Esophagus squamous epithelium (tissue), 5 donors: ENCODE results near the gene SLC35F3. TPM values are rescaled to one million over a fixed set of nuclear protein-coding genes. Genes with fewer than 3 reads are reported as not detected.

Source experiments
- DNase-seq: peaks from one replicate; lab custom pipeline; 2025; lab: John Stamatoyannopoulos, UW
- H3K27ac ChIP-seq, 4 donors: fragments of 200-600 bp; sonication (generic); one replicate each; pipeline ENCODE4 v1.5.1; 2016 to 2019; ENCODE audit warnings: mild to moderate bottlenecking in 1 of 4
- H3K27me3 ChIP-seq, 4 donors: fragments of 200-600 bp; sonication (generic); 1 replicate in 3 of 4; 2 replicates in 1 of 4; pipeline versions ENCODE4 v1.5.1 to v1.6.0; 2017 to 2021; ENCODE audit warnings: antibody characterized with exemption in 1 of 4
- H3K36me3 ChIP-seq, 3 donors: fragments of 200-600 bp; sonication (generic); one replicate each; pipeline ENCODE4 v1.5.1; 2016 to 2019
- H3K4me1 ChIP-seq, 3 donors: fragments of 200-600 bp; sonication (generic); one replicate each; pipeline ENCODE4 v1.5.1; 2017 to 2019
- H3K4me3 ChIP-seq, 4 donors: fragments of 200-600 bp; sonication (generic); 1 replicate in 3 of 4; 2 replicates in 1 of 4; pipeline ENCODE4 v1.5.1; 2016 to 2019; ENCODE audit warnings: mild to moderate bottlenecking in 2 of 4, moderate library complexity in 1 of 4
- H3K9me3 ChIP-seq, 3 donors: fragments of 200-600 bp; sonication (generic); one replicate each; pipeline ENCODE4 v1.5.1; 2016 to 2019
- POLR2A ChIP-seq, 4 donors: fragments of 450-650 bp; IDR thresholded peaks; one replicate each; pipeline ENCODE4 v1.6.1; 2017; ENCODE audit warnings: antibody characterized with exemption in 4 of 4, mild to moderate bottlenecking in 4 of 4, moderate library complexity in 3 of 4
- WGBS, 2 donors: methylation state at CpG; one replicate each; pipeline ENCODE4 v1.1.5; 2018; 5-methylcytosine and 5-hydroxymethylcytosine counted together
- intact Hi-C: fragments of 100-400 bp; cut with DNase I; formaldehyde crosslinking; loops from one replicate; pipeline ENCODE4 v1.15.0; 2022
- total RNA-seq, 4 donors: library from RNA; depleted of rRNA; stranded (reverse); fragments of >200 nt; gene quantifications; one replicate each; pipeline ENCODE4 v1.1.0, GENCODE V29; 2016
- TF ChIP-seq, protein P1 (sequence below), 6 experiments: fragments of 450-650 bp in 4 of 6; fragments of 200-600 bp in 2 of 6; sonication (generic) in 2 of 6; IDR thresholded peaks; one replicate each; pipeline ENCODE4 v1.5.1; 2016 to 2019; ENCODE audit warnings: antibody characterized with exemption in 6 of 6, mild to moderate bottlenecking in 4 of 6, moderate library complexity in 4 of 6
- donor health status: DM: yes; HTN: yes; CAD: no.

Gene SLC35F3
- total RNA-seq, 4 donors from 2014 or later, result 0.13 to 0.99 (median 0.55) TPM

DNA sequence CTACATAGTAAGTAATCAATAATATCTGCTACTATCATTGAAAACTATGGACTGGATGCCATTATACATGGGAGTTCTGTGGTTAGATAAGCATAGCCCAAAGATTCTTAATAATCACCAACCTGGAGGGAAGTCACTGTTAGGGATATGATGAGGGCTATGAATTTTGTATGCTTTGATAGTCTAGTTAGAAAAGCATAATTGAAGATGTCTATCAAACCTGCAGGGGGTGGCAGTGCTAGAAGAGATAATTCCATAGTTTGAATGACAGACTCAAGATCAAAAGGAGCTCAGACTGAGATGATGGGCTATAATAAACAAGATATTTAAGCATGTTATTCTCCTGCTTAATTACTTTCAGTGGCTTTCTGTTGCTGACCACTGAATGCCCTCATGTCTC lies 453.4 kb downstream of the SLC35F3 start:
- no peaks in the 10 kb centered on the region for H3K4me1 ChIP-seq
- intact Hi-C loops, result no loop called here
- H3K9me3 ChIP-seq, result no peaks in the 10 kb centered on the region
- peak overlapping the region in 1 of 4 donors; percentile 55 for H3K4me3 ChIP-seq
- no peaks in the 10 kb centered on the region for H3K36me3 ChIP-seq
- no peak overlapping the region for H3K27ac ChIP-seq
- H3K27me3 ChIP-seq, result peaks cover 0 to 17% (median 0%) of the 10 kb centered on the region in 4 donors
- TF ChIP-seq, protein P1, sequence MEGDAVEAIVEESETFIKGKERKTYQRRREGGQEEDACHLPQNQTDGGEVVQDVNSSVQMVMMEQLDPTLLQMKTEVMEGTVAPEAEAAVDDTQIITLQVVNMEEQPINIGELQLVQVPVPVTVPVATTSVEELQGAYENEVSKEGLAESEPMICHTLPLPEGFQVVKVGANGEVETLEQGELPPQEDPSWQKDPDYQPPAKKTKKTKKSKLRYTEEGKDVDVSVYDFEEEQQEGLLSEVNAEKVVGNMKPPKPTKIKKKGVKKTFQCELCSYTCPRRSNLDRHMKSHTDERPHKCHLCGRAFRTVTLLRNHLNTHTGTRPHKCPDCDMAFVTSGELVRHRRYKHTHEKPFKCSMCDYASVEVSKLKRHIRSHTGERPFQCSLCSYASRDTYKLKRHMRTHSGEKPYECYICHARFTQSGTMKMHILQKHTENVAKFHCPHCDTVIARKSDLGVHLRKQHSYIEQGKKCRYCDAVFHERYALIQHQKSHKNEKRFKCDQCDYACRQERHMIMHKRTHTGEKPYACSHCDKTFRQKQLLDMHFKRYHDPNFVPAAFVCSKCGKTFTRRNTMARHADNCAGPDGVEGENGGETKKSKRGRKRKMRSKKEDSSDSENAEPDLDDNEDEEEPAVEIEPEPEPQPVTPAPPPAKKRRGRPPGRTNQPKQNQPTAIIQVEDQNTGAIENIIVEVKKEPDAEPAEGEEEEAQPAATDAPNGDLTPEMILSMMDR (IDR thresholded peaks at IDR 0.05), result no peak
- TF ChIP-seq POLR2A (IDR thresholded peaks at IDR 0.05), result no peak
- no peak for DNase-seq

DNA sequence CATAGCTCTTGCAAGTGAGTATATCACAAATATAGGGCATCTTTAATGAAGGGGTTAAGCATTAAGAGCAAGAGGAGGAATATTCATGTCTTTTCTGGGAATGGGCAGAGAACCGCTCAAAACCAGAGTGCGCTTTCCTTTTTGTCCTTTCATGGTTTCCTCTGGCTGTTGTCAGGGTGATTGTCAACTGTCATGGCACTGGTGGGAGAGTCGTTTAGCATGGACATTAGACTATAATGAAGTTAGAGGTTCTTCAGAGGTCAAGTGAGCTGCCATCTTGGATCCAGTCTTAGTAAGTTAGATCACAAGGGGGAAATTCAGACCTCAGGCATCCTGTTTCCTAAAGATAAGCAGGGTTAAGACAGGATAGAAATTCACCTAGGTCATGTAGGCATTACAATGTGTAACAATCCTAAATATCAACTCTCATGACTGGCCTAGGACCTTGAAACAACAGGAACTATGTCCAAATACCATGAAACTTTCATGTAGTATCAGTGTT lies 456.7 kb downstream of the SLC35F3 start:
- intact Hi-C loops, result no loop called here

DNA sequence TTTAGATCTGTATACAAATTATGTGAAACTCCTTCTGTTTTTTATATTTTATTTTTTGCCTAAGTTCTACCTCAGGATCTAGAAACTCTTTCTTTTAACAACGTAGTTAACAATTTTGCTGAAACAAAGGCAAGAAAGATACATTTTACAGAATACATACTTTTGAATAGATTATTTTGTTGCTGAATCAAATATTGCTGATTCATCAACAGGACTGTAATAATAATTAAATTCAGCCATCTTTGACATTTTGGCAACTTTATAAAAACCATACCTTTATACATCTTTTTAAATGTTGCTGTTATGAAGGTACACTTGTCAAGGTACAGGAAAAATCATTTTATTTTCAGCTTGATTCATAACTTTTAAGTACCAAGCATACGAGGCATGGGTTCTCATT lies 458.1 kb downstream of the SLC35F3 start:
- WGBS, 2 donors, result 58 to 60% methylated on average over 2 of the region's 2 CpGs
- Histone ChIP-seq H3K27ac (no peak overlapping the region), H3K27me3 (no peaks in the 10 kb centered on the region), H3K4me3 (no peak overlapping the region), H3K4me1 (no peaks in the 10 kb centered on the region), H3K9me3 (no peaks in the 10 kb centered on the region), H3K36me3 (no peaks in the 10 kb centered on the region)
- TF ChIP-seq, protein P1 (IDR thresholded peaks at IDR 0.05), result no peak
- no peak for TF ChIP-seq POLR2A (IDR thresholded peaks at IDR 0.05)
- DNase-seq, result no peak
- intact Hi-C loops, result no loop called here

More for the DNA sequence above, 456.7 kb downstream of the SLC35F3 start:
- 77 to 88% methylated on average over 3 of the region's 3 CpGs for WGBS, 2 donors
- no peaks in the 10 kb centered on the region for H3K36me3 ChIP-seq
- no peak for TF ChIP-seq POLR2A (IDR thresholded peaks at IDR 0.05)
- TF ChIP-seq, protein P1 (IDR thresholded peaks at IDR 0.05), result no peak
- H3K4me1 ChIP-seq, result no peaks in the 10 kb centered on the region
- H3K27ac ChIP-seq, result no peak overlapping the region
- H3K27me3 ChIP-seq, result peaks cover 0 to 3% (median 0%) of the 10 kb centered on the region in 4 donors
- no peak for DNase-seq
- no peaks in the 10 kb centered on the region for H3K9me3 ChIP-seq
- no peak overlapping the region for H3K4me3 ChIP-seq

DNA sequence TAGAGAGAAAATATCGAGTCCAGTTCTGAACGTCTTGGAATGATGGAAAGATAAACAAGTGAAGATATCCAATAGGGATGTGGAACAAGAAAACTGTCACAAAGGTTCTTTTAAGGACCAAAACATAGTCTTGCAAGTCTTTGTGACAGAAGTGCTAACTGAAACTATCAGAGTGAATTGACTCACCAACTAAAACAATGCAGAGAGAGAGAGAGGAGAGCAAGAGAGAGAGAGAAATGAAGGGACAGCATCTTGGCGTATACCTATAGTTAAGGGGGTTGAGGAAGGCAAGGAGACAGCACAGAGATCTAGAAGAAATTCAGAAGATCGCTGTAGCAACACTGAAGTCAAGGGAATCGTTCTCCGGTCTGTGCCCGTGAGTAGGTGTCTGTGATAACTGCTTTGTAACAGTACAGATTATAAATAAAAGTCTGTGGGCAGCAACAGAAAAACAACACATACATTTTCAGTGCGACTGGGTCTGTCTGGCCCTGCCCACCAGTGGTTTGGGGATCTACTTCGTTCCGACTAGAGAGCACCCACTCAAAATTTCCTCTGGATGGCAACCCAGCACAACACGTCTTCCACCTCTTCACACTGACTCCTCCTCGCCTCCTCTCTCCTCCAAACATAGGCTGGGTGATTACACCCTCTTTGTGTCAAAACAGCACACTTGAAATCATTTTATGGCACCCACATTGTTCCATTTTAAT lies 464.0 kb downstream of the SLC35F3 start:
- 78 to 79% methylated on average over 12 of the region's 12 CpGs for WGBS, 2 donors
- Histone ChIP-seq H3K36me3 (no peaks in the 10 kb centered on the region), H3K4me3 (no peak overlapping the region), H3K9me3 (no peaks in the 10 kb centered on the region), H3K27me3 (no peaks in the 10 kb centered on the region), H3K27ac (no peak overlapping the region), H3K4me1 (peaks cover 0 to 21% (median 6%) of the 10 kb centered on the region in 3 donors)
- intact Hi-C loops, result no loop called here
- no peak for DNase-seq
- no peak for TF ChIP-seq POLR2A (IDR thresholded peaks at IDR 0.05)
- TF ChIP-seq, protein P1 (IDR thresholded peaks at IDR 0.05), result no peak

DNA sequence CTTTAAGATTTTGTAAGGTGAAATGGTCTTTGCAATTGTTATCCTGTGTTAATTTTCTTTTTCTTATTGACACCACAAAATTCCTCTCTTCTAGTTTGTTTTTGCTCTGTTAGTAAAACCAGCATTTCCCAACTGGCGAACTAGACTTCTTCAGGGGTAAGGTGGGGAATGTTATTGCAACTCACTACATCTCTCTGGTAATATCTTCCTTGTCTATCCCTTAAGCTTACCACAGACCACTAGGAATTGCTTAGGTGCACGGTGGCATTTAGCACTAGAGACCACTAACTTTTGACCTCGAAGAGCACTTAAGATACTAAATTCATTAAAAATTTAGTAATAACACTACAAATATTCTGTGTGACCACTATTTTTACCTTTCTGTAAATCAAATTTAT lies 464.6 kb downstream of the SLC35F3 start:
- no peaks in the 10 kb centered on the region for H3K27me3 ChIP-seq
- 76 to 87% methylated on average over 3 of the region's 3 CpGs for WGBS, 2 donors
- DNase-seq, result no peak
- TF ChIP-seq POLR2A (IDR thresholded peaks at IDR 0.05), result no peak
- TF ChIP-seq, protein P1 (IDR thresholded peaks at IDR 0.05), result no peak
- no peak overlapping the region for H3K4me3 ChIP-seq
- H3K4me1 ChIP-seq, result peaks cover 0 to 22% (median 6%) of the 10 kb centered on the region in 3 donors
- H3K27ac ChIP-seq, result peak overlapping the region in 1 of 4 donors; percentile 73
- intact Hi-C loops, result no loop called here
- H3K36me3 ChIP-seq, result no peaks in the 10 kb centered on the region
- no peaks in the 10 kb centered on the region for H3K9me3 ChIP-seq
